Large intestine (tissue), 3 donors: ENCODE measurements around the gene NDC1. TPM values are rescaled to one million over a fixed set of nuclear protein-coding genes. Genes with fewer than 3 reads are reported as not detected.

Experiments
- DNase-seq, 2 donors: peaks; one replicate each; pipeline versions ENCODE4 v3.0.0 to v3.0.0-alpha.2; 2013
- H3K27ac ChIP-seq: one replicate; pipeline ENCODE4 v1.5.1; 2013; ENCODE audit warnings: low read length
- H3K27me3 ChIP-seq: 2 replicates; pipeline ENCODE4 v1.6.1; 2013; ENCODE audit warnings: low read length; ENCODE audit not compliant: control insufficient read depth, insufficient read depth
- H3K36me3 ChIP-seq: 2 replicates; pipeline ENCODE4 v1.6.1; 2013; ENCODE audit warnings: low read length; ENCODE audit not compliant: control insufficient read depth, insufficient read depth
- H3K4me1 ChIP-seq: one replicate; pipeline ENCODE4 v1.6.1; 2013; ENCODE audit warnings: low read length; ENCODE audit not compliant: control insufficient read depth, insufficient read depth
- H3K4me3 ChIP-seq: one replicate; pipeline ENCODE4 v1.5.1; 2013; ENCODE audit warnings: low read length
- H3K9me3 ChIP-seq: one replicate; pipeline ENCODE4 v1.6.1; 2013; ENCODE audit warnings: mild to moderate bottlenecking, low read depth, low read length, moderate library complexity; ENCODE audit not compliant: control insufficient read depth
- WGBS: methylation state at CpG from one replicate; pipeline ENCODE4 v1.1.5; 2013; ENCODE audit warnings: low lambda C conversion rate; ENCODE audit not compliant: insufficient coverage; 5-methylcytosine and 5-hydroxymethylcytosine counted together
- polyA plus RNA-seq: library from polyadenylated mRNA; unstranded; fragments of 120-200 nt; gene quantifications from one replicate; pipeline ENCODE4 v1.2.1, GENCODE V29; 2013

Gene NDC1
- polyA plus RNA-seq, 1 donor: 16.7 TPM

DNA sequence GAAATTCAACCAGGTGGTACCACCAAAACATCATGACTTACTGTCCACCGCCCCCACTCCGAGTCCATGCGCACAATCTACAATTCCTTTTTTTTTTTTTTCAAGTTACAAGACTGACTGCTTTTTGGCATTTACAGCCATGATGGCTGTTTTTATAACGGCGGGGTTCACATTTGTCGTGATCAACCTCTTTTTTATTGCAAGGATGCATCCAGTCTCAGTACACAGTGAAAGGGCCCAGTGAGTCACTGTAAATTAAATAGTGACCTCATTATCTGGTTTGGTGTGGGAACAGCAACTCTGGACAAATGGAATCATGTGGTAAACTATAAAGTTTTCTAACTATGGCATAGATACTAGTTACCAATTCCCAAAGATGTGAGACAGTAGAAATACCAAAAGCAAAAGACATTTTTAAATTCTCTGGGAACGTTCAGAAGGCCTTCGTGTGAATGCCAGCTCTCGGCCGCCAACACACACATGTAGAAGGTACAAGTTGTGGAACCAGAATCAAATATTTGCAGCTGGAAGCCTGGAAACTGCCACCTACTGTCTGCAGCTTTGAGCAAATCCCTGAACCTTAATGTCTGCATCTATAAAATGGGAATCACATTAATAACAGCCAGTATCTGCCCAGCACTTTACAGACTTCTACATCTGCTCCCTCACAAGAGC lies 104.0 kb downstream of the NDC1 start:
- H3K36me3 ChIP-seq: no peaks in the 10 kb centered on the region
- H3K27me3 ChIP-seq: peaks cover 55% of the 10 kb centered on the region
- H3K4me3 ChIP-seq: no peak overlapping the region
- DNase-seq: no peak
- H3K4me1 ChIP-seq: peaks cover 7% of the 10 kb centered on the region
- no peak overlapping the region for H3K27ac ChIP-seq
- no CpG with 5 or more reads among the region's 10 CpGs for WGBS
- peaks cover 5% of the 10 kb centered on the region for H3K9me3 ChIP-seq

DNA sequence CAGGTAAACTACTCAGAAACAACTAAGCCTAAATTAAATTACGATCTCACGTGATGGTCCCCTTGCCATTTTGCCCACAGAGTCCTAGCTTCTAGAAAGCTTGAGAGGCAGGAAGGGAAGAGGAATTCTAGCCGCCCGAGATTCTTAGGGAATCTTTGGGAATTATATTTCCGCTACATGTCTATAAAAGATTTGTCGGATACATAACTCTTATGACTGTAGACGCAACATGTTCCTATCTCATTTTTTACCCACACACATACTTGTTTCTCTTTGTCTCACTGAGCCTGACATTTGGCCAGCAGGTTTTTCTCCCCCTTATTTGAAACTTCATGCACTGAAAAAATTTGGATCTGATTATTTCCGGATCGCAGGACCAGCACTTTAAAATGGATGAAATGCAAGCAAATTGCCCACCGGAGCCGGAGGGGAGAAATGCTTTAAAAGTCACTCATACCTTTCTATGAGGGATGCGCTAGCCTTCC lies 104.6 kb downstream of the NDC1 start:
- Histone ChIP-seq H3K27ac (no peak overlapping the region), H3K36me3 (no peaks in the 10 kb centered on the region), H3K27me3 (peaks cover 51% of the 10 kb centered on the region), H3K4me1 (peaks cover 7% of the 10 kb centered on the region), H3K9me3 (peaks cover 5% of the 10 kb centered on the region), H3K4me3 (no peak overlapping the region)
- WGBS: 100% methylated on average over 2 of the region's 12 CpGs
- no peak for DNase-seq

DNA sequence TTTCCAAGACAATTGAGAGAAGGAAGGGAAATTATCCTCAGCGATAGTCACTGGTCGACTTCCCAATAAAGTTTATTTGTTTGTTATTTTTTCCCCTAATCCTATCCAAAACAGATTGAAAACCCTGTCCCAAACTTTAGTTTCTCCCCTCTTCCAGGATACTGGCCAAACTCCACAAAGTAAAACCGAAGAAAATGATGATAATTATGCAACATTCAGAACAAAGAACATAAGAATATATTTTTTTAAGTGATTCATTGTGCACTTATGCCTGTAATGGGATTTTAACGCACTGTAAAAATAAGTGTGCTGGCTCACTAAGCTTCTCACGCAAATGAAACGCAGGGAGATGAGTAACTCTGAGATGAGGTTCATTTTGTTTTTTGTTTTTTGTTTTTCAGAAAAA lies 105.2 kb downstream of the NDC1 start:
- DNase-seq: no peak
- Histone ChIP-seq H3K27ac (no peak overlapping the region), H3K36me3 (no peaks in the 10 kb centered on the region), H3K4me3 (no peak overlapping the region), H3K4me1 (peaks cover under 1% of the 10 kb centered on the region), H3K27me3 (peaks cover 46% of the 10 kb centered on the region), H3K9me3 (no peaks in the 10 kb centered on the region)
- WGBS: 85% methylated on average over 4 of the region's 6 CpGs

- Histone ChIP-seq H3K27me3 (peaks cover 42% of the 10 kb centered on the region), H3K9me3 (no peaks in the 10 kb centered on the region), H3K27ac (no peak overlapping the region), H3K4me3 (no peak overlapping the region), H3K36me3 (no peaks in the 10 kb centered on the region), H3K4me1 (no peaks in the 10 kb centered on the region)
- no peak for DNase-seq
- WGBS: 100% methylated on average over 1 of the region's 3 CpGs
Observed at GRCh38 chr1:53732409-53732808, 105.7 kb downstream of the NDC1 start.

DNA sequence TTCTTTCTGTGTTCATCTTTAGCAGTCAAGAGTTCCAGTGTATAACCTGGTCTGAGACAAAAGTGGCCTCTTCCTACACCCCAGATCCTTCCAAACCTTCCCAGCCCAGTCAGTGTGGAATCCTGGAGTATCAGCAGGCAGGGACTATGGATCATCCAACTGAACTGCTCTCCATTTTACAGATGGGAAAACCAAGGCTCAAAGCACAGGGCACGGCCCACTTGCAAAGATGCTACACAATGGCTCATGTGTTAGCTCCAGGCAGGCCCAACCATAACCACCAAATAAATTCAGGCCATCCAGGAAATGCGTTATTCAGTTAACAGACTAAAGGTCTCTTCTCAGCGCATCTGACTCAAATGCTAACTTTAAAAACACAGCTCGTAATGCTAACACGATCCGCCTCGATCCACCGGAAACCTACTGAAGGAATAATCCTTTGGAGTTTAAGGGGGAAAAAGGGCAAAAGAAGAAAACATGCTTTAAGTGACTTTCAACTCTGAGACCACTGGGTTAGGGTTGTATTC lies 106.3 kb downstream of the NDC1 start:
- 80% methylated on average over 1 of the region's 8 CpGs for WGBS
- H3K27me3 ChIP-seq: peaks cover 36% of the 10 kb centered on the region

DNA sequence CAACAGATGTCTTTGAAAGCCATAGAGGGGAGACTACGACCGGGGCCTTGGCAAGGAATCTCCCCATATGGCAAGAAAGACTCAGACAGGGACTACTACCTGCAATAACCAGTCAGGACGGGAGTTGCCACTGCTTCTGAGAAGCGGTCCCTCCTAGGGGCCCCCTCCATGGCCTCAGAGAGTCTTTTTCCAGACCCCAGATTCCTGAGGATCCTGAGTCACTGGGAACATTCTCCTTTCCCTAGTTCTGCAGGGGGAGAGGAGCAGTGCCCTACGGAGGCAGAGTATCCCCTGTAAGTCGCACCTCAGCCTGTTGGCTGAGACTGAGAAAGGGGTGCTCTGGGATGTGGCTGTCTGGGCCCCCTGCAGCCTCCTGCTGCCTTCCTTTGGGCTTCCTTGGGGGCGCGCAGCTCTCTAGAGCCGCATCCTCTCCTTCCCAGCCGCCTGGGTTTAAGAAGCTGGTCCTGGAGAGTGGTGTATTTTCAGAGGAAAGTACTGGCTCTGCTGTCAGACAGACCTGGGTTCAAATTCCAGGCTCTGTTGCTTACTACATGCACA lies 107.0 kb downstream of the NDC1 start:
- H3K4me3 ChIP-seq: no peak overlapping the region
- peaks cover 29% of the 10 kb centered on the region for H3K27me3 ChIP-seq
- no peaks in the 10 kb centered on the region for H3K36me3 ChIP-seq
- H3K9me3 ChIP-seq: no peaks in the 10 kb centered on the region
- no peaks in the 10 kb centered on the region for H3K4me1 ChIP-seq
- WGBS: no CpG with 5 or more reads among the region's 10 CpGs
- H3K27ac ChIP-seq: no peak overlapping the region
- DNase-seq: no peak

More for the DNA sequence above, 106.3 kb downstream of the NDC1 start:
- no peaks in the 10 kb centered on the region for H3K36me3 ChIP-seq
- no peak overlapping the region for H3K4me3 ChIP-seq
- H3K27ac ChIP-seq: no peak overlapping the region
- no peaks in the 10 kb centered on the region for H3K4me1 ChIP-seq
- no peak for DNase-seq
- no peaks in the 10 kb centered on the region for H3K9me3 ChIP-seq

DNA sequence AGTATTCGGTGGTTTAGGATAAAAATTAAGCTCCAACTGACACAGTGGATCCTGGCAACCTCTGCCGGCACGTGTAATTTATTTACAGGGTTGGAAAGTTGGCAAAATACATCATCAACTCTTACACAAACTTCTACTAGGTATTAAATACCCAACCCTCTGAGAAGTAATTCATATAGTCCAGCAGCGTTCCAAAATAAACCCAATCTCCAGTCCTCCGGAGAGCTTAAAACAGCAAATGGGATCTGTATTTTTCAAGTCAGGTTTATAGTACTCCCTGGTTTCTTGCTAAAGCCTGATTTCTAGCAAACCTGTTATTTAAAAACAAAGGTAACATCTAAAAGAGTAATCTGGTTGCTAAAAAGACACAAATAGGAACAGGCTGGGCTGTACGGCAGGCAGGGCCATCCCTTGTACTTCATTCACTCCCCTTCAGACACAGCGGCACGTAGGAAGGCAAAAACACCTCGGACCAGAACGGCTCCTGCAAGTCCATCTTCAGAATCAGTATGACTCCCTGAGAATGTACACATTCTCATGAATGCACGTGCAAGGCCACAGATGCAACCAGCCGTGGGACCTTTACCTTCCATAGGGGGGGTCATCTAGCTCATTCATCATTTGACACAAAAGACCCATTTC lies 107.8 kb downstream of the NDC1 start:
- no CpG with 5 or more reads among the region's 12 CpGs for WGBS

GRCh38 chr1:53729456-53730223 lies 108.5 kb downstream of the NDC1 start:
- H3K4me3 ChIP-seq: no peak overlapping the region
- WGBS: 67% methylated on average over 5 of the region's 16 CpGs
- DNase-seq: no peak
- H3K4me1 ChIP-seq: no peaks in the 10 kb centered on the region
- H3K36me3 ChIP-seq: no peaks in the 10 kb centered on the region
- H3K27me3 ChIP-seq: peaks cover 18% of the 10 kb centered on the region
- no peak overlapping the region for H3K27ac ChIP-seq
- no peaks in the 10 kb centered on the region for H3K9me3 ChIP-seq

More for the DNA sequence above, 107.8 kb downstream of the NDC1 start:
- H3K4me1 ChIP-seq: no peaks in the 10 kb centered on the region
- H3K4me3 ChIP-seq: no peak overlapping the region
- no peaks in the 10 kb centered on the region for H3K9me3 ChIP-seq
- peaks cover 24% of the 10 kb centered on the region for H3K27me3 ChIP-seq
- H3K36me3 ChIP-seq: no peaks in the 10 kb centered on the region
- H3K27ac ChIP-seq: no peak overlapping the region
- DNase-seq: no peak

GRCh38 chr1:53728702-53729455 lies 109.2 kb downstream of the NDC1 start:
- DNase-seq: no peak
- Histone ChIP-seq H3K4me3 (no peak overlapping the region), H3K27ac (no peak overlapping the region), H3K4me1 (no peaks in the 10 kb centered on the region), H3K27me3 (peaks cover 11% of the 10 kb centered on the region), H3K36me3 (no peaks in the 10 kb centered on the region), H3K9me3 (no peaks in the 10 kb centered on the region)
- no CpG with 5 or more reads among the region's 17 CpGs for WGBS
